Activated CD4-positive, CD25-positive, alpha-beta regulatory T cell treated with anti-CD3 and anti-CD28 coated beads, Interleukin-2, amount 50 U/mL, for 16 hours (primary cell): Measurements from ENCODE around the gene ANAPC16.
"Not testable (repeated sequence)": the region's sequence is repeated elsewhere in the genome, so short reads cannot be mapped to it uniquely, and the experiment has no call there.

Source experiments
- DNase-seq: peaks from one replicate; pipeline ENCODE4 v3.0.0-alpha.2; 2020; ENCODE audit warnings: low read depth, low spot score

The ANAPC16 gene

DNA sequence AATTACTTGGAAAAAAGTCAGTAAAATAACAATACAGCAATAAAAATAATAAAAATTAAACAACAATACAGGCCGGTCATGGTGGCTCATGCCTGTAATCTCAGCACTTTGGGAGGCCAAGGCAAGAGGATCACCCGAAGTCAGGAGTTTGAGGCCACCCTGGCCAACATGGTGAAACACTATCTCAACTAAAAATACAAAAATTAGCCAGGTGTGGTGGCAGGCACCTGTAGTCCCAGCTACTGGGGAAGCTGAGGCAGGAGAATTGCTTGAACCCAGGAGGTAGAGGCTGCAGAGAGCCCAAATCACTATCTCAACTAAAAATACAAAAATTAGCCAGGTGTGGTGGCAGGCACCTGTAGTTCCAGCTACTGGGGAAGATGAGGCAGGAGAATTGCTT lies 4.0 kb upstream of the ANAPC16 start:
- not testable (repeated sequence) for DNase-seq

DNA sequence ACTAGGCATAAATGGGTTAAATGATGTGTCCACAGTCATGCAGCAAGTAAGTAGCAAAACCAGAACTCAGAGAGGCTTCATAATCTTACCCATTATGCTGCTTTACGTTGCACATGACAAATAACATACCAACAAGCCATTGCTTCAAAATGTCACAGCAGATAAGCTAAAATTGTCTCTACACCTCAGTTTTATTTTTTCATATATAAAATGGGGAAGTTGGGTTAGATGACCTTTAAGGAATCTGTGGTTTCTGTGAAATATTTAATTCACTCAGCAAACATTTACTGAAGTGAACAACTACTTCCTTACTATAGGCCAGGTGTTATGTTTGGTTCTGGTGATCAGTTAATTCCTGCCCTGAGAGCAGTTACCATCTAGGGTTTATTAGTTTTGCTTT lies 2.5 kb downstream of the ANAPC16 start:
- no peak for DNase-seq

DNA sequence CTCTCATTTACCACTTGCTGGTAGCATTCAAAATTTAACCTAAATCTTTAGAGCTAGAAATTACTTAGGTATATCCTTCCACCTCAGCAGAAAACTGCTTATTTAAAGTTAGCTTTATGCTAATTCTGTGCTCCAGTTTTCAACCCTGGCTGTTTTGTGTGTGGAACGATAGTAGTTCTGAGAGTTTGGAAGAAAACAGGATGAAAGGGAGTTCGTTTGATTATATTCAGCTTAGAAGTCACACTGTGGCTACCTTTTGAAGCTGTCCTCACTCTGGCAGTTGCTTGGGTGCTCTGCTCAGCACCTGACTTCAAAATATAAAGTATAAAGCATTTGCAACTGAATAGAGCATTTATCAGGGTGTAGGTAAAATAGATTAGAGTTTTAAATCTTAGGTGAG lies 2.9 kb downstream of the ANAPC16 start:
- DNase-seq = no peak

- DNase-seq = no peak
These were observed 3.5 kb downstream of the ANAPC16 start for GRCh38 chr10:72219235-72219814.

DNA sequence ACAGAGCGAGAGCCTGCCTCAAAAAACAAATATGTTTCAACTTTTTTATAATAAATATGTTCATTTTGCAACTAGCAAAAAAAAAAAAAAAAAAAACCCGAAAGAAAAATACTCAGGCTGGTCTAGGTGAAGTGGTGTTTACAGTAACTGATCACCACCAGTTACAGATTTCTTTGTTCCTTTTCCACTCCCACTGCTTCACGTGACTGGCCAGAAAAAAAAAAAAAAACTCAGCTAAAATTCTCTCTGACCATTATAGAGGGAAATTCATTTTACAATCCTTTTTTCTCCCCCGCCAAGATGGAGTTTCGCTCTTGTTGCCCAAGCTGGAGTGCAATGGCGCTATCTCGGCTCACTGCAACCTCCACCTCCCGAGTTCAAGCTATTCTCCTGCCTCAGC lies 4.8 kb downstream of the ANAPC16 start:
- no peak for DNase-seq

GRCh38 chr10:72221278-72221677 lies 5.5 kb downstream of the ANAPC16 start:
- DNase-seq = no peak

DNA sequence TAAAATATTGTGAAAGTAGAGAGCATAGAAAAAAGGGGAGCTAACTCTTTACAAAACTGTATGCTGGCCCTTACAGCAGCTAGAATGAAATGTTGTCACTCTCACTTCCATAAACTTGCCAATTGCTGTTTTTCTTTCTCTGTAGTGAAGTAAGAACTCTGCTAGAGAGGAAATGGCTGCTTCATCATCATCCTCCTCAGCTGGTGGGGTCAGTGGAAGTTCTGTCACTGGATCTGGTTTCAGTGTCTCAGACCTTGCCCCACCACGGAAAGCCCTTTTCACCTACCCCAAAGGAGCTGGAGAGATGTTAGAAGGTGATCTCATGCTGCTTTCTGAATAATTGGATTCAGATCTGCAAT lies 7.9 kb downstream of the ANAPC16 start:
- DNase-seq = no peak

GRCh38 chr10:72224191-72224590 lies 8.4 kb downstream of the ANAPC16 start:
- DNase-seq = not testable (repeated sequence)

DNA sequence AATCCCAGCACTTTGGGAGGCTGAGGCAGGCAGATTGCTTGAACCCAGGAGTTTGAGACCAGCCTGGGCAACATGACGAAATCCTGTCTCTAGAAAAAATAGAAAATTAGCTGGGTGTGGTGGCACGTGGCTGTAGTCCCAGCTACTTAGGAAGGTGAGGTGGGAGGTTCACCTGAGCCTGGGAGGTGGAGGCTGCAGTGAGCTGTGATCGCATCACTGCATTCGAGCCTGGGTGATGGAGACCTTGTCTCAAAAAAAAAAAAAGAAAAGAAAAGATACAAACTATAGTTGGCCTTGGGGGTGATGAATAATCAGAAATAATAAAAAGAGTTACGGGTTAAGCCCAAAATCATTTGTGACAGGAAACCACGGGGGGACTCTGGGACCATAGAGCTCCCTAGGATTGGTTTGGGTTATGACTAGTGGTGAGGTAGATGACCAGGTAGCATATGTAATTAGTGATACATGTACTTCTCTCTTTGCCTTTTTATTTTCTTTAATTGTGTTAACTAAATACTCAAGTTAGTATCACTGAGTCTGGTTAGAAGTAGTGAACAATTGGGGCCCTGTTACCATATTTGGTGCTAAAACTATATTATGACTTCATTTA lies 10.7 kb downstream of the ANAPC16 start:
- no peak for DNase-seq

DNA sequence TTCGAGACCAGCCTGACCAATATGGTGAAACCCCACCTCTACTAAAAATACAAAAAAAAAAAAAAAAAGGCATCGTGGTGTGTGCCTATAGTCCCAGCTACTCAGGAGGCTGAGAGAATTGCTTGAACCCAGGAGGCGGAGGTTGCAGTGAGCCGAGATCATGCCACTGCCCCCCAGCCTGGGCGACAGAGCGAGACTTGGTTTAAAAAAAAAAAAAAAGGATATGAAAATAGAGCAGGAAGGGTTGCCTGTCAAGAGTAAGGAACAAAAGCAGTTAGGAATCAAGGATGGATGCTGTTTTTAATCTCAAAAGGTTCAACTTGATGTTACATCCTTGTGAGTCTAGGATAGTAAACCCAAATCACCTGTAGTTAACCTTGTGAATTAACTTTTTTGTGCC lies 12.0 kb downstream of the ANAPC16 start:
- no peak for DNase-seq

DNA sequence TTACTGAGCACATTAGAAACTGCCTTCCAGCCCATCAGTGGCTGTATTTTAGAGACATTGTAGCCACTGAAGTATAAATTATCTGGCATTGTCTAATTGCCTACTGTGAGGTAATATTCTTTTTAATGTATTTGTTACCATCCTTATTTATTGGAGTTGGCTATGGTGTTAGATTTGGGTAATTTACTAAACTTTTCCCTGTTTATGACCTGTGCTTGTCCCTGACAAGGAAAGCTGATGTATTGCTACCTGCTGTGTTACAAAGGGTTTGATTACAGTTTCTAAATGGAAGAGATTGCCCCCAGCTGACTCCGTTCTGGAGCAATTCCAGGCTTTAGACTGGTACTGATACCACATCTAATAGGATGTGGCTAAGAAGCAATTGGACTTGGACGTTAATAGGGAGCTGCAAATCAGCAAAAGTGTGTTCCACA lies 12.5 kb downstream of the ANAPC16 start:
- no peak for DNase-seq

- no peak for DNase-seq
These were observed 13.7 kb downstream of the ANAPC16 start for GRCh38 chr10:72229261-72230251.

DNA sequence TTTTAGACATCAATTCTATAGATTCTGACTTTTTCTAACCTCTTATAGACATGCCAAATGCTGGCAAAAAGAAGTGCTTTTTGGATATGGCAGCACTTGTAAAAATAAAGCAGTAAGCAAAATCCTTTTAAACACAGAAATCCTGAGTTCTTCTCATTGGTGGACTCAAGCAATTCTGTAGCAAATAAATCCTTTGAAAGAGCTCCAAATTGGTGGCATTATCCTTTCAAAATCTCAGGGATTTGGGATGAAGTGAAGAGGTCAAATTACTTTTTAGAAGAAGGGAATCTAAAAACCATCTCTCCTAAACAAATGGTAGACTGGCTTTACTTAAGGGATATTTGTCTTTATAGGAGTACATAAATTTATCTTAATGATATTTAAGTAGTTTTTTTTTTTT lies 17.8 kb downstream of the ANAPC16 start:
- no peak for DNase-seq

GRCh38 chr10:72234560-72235095 lies 18.8 kb downstream of the ANAPC16 start:
- no peak for DNase-seq

GRCh38 chr10:72235544-72236279 lies 19.9 kb downstream of the ANAPC16 start:
- no peak for DNase-seq

DNA sequence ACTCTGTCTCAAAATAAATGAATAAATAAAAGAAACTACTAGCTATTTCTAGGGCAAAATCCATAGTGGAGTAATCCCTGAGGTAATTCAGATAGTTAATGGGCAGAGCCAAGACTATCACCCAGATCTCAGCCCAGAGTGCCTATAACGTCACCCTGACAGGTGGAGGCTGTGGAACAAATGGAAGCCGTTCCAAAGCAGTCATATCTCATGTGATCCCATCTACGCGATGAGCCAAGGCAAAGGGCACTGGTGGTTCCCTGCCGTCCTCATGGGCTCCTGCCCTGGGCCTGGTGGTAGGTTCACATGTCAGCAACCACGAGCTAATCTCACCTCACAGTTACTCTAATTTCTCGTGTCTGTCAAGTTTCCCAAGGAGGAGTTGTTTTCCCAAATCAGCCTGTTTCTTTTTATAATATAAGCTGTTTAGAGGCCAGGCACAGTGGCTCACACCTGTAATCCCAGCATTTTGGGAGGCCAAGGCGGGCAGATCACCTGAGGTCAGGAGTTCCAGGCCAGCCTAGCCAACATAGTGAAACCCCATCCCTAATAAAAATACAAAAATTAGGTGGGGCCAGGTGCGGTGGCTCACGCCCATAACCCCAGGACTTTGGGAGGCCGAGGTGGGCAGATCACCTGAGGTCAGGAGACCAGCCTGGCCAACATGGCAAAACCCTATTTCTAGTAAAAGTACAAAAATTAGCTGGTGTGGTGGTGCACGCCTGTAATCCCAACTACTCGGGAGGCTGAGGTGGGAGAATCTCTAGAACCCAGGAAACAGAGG lies 22.8 kb downstream of the ANAPC16 start:
- DNase-seq = no peak

GRCh38 chr10:72239409-72239808 lies 23.6 kb downstream of the ANAPC16 start:
- no peak for DNase-seq

GRCh38 chr10:72240371-72240770 lies 24.6 kb downstream of the ANAPC16 start:
- no peak for DNase-seq

- no peak for DNase-seq
These were observed 26.0 kb downstream of the ANAPC16 start for GRCh38 chr10:72241691-72242252.

GRCh38 chr10:72242675-72243074 lies 26.9 kb downstream of the ANAPC16 start:
- DNase-seq = no peak
